WTC11 (cell line): Measurements from ENCODE around the gene PLCD1. TPM values are rescaled to one million over a fixed set of nuclear protein-coding genes. Genes with fewer than 3 reads are reported as not detected.
A peak's percentile ranks its signal among the peaks of the same experiment; 100 is the strongest.

ENCODE experiments used
- ATF1 ChIP-seq: sonication (generic); formaldehyde crosslinking; IDR thresholded peaks from 2 replicates; pipeline ENCODE4 v1.8.1; 2023; ENCODE audit warnings: mild to moderate bottlenecking, moderate library complexity, missing genetic modification reagents
- CREB1 ChIP-seq: sonication (generic); formaldehyde crosslinking; IDR thresholded peaks from 2 replicates; pipeline ENCODE4 v1.8.0; 2023; ENCODE audit warnings: mild to moderate bottlenecking, missing genetic modification reagents
- FOXK1 ChIP-seq: sonication (generic); formaldehyde crosslinking; IDR thresholded peaks from 2 replicates; pipeline ENCODE4 v1.8.0; 2022; ENCODE audit warnings: mild to moderate bottlenecking, moderate library complexity, missing genetic modification reagents
- KAT7 ChIP-seq: sonication (generic); formaldehyde crosslinking; IDR thresholded peaks from 2 replicates; pipeline ENCODE4 v1.8.1; 2023; ENCODE audit warnings: missing genetic modification reagents, mild to moderate bottlenecking, borderline replicate concordance
- NFE2L1 ChIP-seq: sonication (generic); formaldehyde crosslinking; IDR thresholded peaks from 2 replicates; pipeline ENCODE4 v1.8.1; 2023; ENCODE audit warnings: missing genetic modification reagents
- NFYB ChIP-seq: sonication (generic); formaldehyde crosslinking; conservative IDR thresholded peaks from 2 replicates; pipeline ENCODE4 v1.8.0; 2022; ENCODE audit warnings: low read depth, missing genetic modification reagents
- PRRX2 ChIP-seq: fragments of 250-450 bp; sonication (Bioruptor Pico); IDR thresholded peaks from 2 replicates; pipeline ENCODE4 v1.8.0; 2021; ENCODE audit warnings: mild to moderate bottlenecking
- SOX15 ChIP-seq: fragments of 250-450 bp; sonication (Bioruptor Pico); IDR thresholded peaks from 2 replicates; pipeline ENCODE4 v1.9.0; 2021; ENCODE audit warnings: mild to moderate bottlenecking
- TCF7 ChIP-seq: sonication (generic); formaldehyde crosslinking; IDR thresholded peaks from 2 replicates; pipeline ENCODE4 v1.8.0; 2022; ENCODE audit warnings: mild to moderate bottlenecking, low read depth, missing genetic modification reagents, moderate library complexity
- ZNF138 ChIP-seq: sonication (generic); formaldehyde crosslinking; conservative IDR thresholded peaks from 2 replicates; pipeline ENCODE4 v1.8.1; 2022; ENCODE audit warnings: mild to moderate bottlenecking, moderate library complexity, missing genetic modification reagents
- ZNF219 ChIP-seq: sonication (generic); formaldehyde crosslinking; IDR thresholded peaks from 2 replicates; pipeline ENCODE4 v1.8.0; 2023; ENCODE audit warnings: missing genetic modification reagents, mild to moderate bottlenecking, borderline replicate concordance
- ZNF317 ChIP-seq: sonication (generic); formaldehyde crosslinking; IDR thresholded peaks from 2 replicates; pipeline ENCODE4 v1.8.1; 2023; ENCODE audit warnings: low read depth, mild to moderate bottlenecking, moderate library complexity, missing genetic modification reagents, borderline replicate concordance
- ZNF416 ChIP-seq: fragments of 250-450 bp; sonication (Bioruptor Pico); IDR thresholded peaks from 2 replicates; pipeline ENCODE4 v1.9.0; 2021; ENCODE audit warnings: mild to moderate bottlenecking, inconsistent platforms
- total RNA-seq: library from RNA; stranded (reverse); gene quantifications from 3 replicates; pipeline ENCODE4 v1.2.3, GENCODE V29; 2021
- TF ChIP-seq, protein P1 (sequence below): sonication (generic); formaldehyde crosslinking; IDR thresholded peaks from 2 replicates; pipeline ENCODE4 v1.8.1; 2023; ENCODE audit warnings: mild to moderate bottlenecking, missing genetic modification reagents
- TF ChIP-seq, protein P2 (sequence below): fragments of 250-450 bp; sonication (Bioruptor Pico); IDR thresholded peaks from 2 replicates; pipeline ENCODE4 v1.9.0; 2021; ENCODE audit warnings: mild to moderate bottlenecking, borderline replicate concordance
- TF ChIP-seq, protein P3 (sequence below): fragments of 250-450 bp; sonication (Bioruptor Pico); conservative IDR thresholded peaks from 2 replicates; pipeline ENCODE4 v1.9.0; 2021; ENCODE audit warnings: mild to moderate bottlenecking
- TF ChIP-seq, protein P4 (sequence below): sonication (generic); formaldehyde crosslinking; IDR thresholded peaks from 2 replicates; pipeline ENCODE4 v1.8.1; 2022; ENCODE audit warnings: missing genetic modification reagents, borderline replicate concordance
- TF ChIP-seq, protein P5 (sequence below): fragments of 250-450 bp; sonication (Bioruptor Pico); IDR thresholded peaks from 2 replicates; pipeline ENCODE4 v1.8.0; 2021; ENCODE audit warnings: mild to moderate bottlenecking
- TF ChIP-seq, protein P6 (sequence below): sonication (generic); formaldehyde crosslinking; IDR thresholded peaks from 2 replicates; pipeline ENCODE4 v1.8.1; 2022; ENCODE audit warnings: mild to moderate bottlenecking, missing genetic modification reagents, moderate library complexity, borderline replicate concordance
- TF ChIP-seq, protein P7 (sequence below): sonication (generic); formaldehyde crosslinking; IDR thresholded peaks from 2 replicates; pipeline ENCODE4 v1.8.0; 2022; ENCODE audit warnings: mild to moderate bottlenecking, missing genetic modification reagents
- TF ChIP-seq, protein P8 (sequence below): sonication (generic); formaldehyde crosslinking; IDR thresholded peaks from 2 replicates; pipeline ENCODE4 v1.8.1; 2023; ENCODE audit warnings: mild to moderate bottlenecking, moderate library complexity, missing genetic modification reagents

PLCD1 gene
- total RNA-seq, 1 experiment from 2014 or later: 29.9 TPM

DNA sequence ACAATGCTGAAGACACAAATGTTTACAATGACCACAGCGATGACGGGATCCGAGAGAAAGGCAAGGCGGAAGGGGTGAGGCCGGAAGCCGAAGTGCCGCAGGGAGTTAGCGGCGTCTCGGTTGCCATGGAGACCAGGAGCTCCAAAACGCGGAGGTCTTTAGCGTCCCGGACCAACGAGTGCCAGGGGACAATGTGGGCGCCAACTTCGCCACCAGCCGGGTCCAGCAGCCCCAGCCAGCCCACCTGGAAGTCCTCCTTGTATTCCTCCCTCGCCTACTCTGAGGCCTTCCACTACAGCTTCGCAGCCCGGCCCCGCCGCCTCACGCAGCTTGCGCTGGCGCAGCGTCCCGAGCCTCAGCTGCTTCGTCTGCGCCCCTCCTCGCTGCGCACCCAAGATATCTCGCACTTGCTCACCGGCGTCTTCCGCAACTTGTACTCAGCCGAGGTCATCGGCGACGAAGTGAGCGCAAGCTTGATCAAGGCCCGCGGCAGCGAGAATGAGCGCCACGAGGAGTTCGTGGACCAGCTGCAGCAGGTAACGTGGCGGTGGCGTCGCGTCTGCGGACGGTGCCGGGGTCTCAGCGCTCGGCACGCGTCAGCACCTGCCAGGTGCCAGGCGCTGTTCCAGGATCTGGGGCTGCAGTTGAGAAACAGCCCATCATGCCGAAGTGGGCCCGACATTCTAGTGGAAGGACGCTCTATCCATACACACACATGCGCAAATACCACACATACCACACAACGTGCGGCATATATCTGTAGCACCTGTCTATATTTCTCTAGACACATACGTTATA is 9.9 kb upstream of the PLCD1 start, which contains the start of gene DLEC1 (continued):
- TF ChIP-seq, protein P1, sequence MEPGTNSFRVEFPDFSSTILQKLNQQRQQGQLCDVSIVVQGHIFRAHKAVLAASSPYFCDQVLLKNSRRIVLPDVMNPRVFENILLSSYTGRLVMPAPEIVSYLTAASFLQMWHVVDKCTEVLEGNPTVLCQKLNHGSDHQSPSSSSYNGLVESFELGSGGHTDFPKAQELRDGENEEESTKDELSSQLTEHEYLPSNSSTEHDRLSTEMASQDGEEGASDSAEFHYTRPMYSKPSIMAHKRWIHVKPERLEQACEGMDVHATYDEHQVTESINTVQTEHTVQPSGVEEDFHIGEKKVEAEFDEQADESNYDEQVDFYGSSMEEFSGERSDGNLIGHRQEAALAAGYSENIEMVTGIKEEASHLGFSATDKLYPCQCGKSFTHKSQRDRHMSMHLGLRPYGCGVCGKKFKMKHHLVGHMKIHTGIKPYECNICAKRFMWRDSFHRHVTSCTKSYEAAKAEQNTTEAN (CRISPR knock-in tag): peak; percentile 95; the same call in 1 of the 2 replicates
- no peak for TF ChIP-seq SOX15 (CRISPR knock-in tag)
- TF ChIP-seq NFE2L1 (CRISPR knock-in tag): peak; percentile 76; the same call in 1 of the 2 replicates
- TF ChIP-seq, protein P2, sequence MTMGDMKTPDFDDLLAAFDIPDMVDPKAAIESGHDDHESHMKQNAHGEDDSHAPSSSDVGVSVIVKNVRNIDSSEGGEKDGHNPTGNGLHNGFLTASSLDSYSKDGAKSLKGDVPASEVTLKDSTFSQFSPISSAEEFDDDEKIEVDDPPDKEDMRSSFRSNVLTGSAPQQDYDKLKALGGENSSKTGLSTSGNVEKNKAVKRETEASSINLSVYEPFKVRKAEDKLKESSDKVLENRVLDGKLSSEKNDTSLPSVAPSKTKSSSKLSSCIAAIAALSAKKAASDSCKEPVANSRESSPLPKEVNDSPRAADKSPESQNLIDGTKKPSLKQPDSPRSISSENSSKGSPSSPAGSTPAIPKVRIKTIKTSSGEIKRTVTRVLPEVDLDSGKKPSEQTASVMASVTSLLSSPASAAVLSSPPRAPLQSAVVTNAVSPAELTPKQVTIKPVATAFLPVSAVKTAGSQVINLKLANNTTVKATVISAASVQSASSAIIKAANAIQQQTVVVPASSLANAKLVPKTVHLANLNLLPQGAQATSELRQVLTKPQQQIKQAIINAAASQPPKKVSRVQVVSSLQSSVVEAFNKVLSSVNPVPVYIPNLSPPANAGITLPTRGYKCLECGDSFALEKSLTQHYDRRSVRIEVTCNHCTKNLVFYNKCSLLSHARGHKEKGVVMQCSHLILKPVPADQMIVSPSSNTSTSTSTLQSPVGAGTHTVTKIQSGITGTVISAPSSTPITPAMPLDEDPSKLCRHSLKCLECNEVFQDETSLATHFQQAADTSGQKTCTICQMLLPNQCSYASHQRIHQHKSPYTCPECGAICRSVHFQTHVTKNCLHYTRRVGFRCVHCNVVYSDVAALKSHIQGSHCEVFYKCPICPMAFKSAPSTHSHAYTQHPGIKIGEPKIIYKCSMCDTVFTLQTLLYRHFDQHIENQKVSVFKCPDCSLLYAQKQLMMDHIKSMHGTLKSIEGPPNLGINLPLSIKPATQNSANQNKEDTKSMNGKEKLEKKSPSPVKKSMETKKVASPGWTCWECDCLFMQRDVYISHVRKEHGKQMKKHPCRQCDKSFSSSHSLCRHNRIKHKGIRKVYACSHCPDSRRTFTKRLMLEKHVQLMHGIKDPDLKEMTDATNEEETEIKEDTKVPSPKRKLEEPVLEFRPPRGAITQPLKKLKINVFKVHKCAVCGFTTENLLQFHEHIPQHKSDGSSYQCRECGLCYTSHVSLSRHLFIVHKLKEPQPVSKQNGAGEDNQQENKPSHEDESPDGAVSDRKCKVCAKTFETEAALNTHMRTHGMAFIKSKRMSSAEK (CRISPR knock-in tag): no peak
- TF ChIP-seq FOXK1 (CRISPR knock-in tag): peak; percentile 89
- no peak for TF ChIP-seq NFYB (CRISPR knock-in tag)
- TF ChIP-seq, protein P3, sequence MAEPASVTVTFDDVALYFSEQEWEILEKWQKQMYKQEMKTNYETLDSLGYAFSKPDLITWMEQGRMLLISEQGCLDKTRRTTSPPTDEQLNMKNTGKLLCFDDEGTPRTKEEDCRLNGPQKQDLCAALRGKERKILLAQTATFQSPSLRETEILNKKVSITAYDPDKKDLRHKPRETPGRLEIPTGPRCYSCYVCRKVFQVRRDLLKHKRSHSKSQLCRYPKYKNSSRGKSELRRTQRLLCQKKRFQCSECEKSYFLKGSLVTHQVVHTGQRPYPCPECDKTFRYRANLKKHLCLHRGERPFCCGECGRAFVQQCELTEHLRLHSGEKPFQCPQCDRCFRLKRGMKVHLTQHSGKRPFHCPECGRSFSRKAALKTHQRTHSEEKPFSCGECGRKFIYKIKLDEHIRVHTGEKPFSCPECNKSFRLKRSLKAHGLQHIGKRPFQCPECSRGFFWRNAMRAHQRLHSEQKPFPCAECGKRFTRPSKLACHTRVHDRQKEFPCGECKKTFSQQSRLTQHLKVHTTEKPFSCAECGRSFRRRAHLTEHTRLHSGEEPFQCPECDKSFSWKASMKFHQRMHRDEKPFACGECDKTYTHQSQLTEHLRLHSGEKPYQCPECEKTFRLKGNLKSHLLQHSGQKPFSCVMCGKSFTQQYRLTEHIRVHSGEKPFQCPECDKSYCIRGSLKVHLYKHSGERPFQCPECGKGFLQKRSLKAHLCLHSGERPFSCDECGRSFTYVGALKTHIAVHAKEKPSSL (CRISPR knock-in tag): no peak
- no peak for TF ChIP-seq PRRX2
- peak; percentile 70; the same call in 1 of the 2 replicates for TF ChIP-seq KAT7 (CRISPR knock-in tag)
- TF ChIP-seq, protein P4, sequence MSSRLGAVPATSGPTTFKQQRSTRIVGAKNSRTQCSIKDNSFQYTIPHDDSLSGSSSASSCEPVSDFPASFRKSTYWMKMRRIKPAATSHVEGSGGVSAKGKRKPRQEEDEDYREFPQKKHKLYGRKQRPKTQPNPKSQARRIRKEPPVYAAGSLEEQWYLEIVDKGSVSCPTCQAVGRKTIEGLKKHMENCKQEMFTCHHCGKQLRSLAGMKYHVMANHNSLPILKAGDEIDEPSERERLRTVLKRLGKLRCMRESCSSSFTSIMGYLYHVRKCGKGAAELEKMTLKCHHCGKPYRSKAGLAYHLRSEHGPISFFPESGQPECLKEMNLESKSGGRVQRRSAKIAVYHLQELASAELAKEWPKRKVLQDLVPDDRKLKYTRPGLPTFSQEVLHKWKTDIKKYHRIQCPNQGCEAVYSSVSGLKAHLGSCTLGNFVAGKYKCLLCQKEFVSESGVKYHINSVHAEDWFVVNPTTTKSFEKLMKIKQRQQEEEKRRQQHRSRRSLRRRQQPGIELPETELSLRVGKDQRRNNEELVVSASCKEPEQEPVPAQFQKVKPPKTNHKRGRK (CRISPR knock-in tag): no peak
- TF ChIP-seq TCF7 (CRISPR knock-in tag): peak; percentile 93; the same call in 1 of the 2 replicates
- peak; percentile 92 for TF ChIP-seq CREB1 (CRISPR knock-in tag)
- TF ChIP-seq ZNF317 (CRISPR knock-in tag): peak; percentile 71; the same call in 1 of the 2 replicates
- TF ChIP-seq, protein P5, sequence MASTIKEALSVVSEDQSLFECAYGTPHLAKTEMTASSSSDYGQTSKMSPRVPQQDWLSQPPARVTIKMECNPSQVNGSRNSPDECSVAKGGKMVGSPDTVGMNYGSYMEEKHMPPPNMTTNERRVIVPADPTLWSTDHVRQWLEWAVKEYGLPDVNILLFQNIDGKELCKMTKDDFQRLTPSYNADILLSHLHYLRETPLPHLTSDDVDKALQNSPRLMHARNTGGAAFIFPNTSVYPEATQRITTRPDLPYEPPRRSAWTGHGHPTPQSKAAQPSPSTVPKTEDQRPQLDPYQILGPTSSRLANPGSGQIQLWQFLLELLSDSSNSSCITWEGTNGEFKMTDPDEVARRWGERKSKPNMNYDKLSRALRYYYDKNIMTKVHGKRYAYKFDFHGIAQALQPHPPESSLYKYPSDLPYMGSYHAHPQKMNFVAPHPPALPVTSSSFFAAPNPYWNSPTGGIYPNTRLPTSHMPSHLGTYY (CRISPR knock-in tag): no peak
- TF ChIP-seq, protein P6, sequence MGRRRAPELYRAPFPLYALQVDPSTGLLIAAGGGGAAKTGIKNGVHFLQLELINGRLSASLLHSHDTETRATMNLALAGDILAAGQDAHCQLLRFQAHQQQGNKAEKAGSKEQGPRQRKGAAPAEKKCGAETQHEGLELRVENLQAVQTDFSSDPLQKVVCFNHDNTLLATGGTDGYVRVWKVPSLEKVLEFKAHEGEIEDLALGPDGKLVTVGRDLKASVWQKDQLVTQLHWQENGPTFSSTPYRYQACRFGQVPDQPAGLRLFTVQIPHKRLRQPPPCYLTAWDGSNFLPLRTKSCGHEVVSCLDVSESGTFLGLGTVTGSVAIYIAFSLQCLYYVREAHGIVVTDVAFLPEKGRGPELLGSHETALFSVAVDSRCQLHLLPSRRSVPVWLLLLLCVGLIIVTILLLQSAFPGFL (CRISPR knock-in tag): no peak
- peak; percentile 77; the same call in 1 of the 2 replicates for TF ChIP-seq ZNF219
- TF ChIP-seq, protein P7, sequence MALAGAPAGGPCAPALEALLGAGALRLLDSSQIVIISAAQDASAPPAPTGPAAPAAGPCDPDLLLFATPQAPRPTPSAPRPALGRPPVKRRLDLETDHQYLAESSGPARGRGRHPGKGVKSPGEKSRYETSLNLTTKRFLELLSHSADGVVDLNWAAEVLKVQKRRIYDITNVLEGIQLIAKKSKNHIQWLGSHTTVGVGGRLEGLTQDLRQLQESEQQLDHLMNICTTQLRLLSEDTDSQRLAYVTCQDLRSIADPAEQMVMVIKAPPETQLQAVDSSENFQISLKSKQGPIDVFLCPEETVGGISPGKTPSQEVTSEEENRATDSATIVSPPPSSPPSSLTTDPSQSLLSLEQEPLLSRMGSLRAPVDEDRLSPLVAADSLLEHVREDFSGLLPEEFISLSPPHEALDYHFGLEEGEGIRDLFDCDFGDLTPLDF (CRISPR knock-in tag): 0 out of 2 replicates have a peak, but pooled peaks have one; percentile 90
- TF ChIP-seq, protein P8, sequence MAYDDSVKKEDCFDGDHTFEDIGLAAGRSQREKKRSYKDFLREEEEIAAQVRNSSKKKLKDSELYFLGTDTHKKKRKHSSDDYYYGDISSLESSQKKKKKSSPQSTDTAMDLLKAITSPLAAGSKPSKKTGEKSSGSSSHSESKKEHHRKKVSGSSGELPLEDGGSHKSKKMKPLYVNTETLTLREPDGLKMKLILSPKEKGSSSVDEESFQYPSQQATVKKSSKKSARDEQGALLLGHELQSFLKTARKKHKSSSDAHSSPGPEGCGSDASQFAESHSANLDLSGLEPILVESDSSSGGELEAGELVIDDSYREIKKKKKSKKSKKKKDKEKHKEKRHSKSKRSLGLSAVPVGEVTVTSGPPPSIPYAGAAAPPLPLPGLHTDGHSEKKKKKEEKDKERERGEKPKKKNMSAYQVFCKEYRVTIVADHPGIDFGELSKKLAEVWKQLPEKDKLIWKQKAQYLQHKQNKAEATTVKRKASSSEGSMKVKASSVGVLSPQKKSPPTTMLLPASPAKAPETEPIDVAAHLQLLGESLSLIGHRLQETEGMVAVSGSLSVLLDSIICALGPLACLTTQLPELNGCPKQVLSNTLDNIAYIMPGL: peak; percentile 73
- TF ChIP-seq ZNF416: no peak
- peak; percentile 92 for TF ChIP-seq ZNF138 (CRISPR knock-in tag)
- peak; percentile 85; the same call in 1 of the 2 replicates for TF ChIP-seq ATF1 (CRISPR knock-in tag)
